Stimulated activated CD8-positive, alpha-beta memory T cell treated with anti-CD3 and anti-CD28 coated beads, Interleukin-15, amount 100 ng/mL, for 48 hours (primary cell): ENCODE data around the gene MAP2.
"Not testable (repeated sequence)": the region's sequence is repeated elsewhere in the genome, so short reads cannot be mapped to it uniquely, and the experiment has no call there.

Source experiments
- DNase-seq, 2 donors: peaks; one replicate each; pipeline ENCODE4 v3.0.0-alpha.2; 2020; ENCODE audit warnings: low read depth in 2 of 2

The MAP2 gene

DNA sequence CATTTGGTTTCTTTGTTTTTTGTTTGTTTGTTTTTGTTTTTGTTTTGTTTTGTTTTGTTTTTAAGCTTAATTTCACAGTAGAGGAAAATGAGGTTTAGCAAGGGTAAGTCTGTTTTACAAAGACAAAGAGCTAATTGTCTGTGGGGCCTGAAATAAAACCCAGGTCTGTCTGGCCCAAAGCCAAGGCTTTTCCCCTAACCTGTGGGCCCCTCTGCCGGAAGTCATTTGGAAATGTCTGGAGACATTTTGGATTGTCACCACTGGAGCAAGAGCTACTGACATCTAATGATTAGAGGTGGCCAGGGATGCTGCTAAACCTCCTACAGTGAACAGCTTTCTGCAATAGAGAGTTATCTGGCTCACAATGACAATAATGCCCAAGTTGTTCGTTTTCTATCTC is 167.2 kb downstream of the MAP2 start:
- DNase-seq = no peak

DNA sequence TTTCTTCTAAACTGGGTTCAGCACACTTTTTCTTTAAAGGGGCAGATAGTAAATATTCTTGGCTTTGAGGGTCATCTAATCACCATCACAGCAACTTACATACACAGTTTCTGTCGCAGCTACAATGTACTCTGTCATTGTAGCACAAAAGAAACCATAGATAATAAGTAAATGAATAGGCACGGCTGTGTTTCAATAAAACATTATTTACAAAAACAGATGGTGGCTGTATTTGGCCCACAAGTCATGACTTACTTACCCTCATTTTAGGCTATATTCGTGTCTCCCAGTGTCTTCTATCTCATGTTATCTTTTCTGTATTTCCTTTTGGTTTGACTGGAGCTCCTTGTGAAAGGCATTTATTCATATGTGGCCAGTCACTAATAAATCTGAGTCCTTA is 168.3 kb downstream of the MAP2 start:
- no peak for DNase-seq

DNA sequence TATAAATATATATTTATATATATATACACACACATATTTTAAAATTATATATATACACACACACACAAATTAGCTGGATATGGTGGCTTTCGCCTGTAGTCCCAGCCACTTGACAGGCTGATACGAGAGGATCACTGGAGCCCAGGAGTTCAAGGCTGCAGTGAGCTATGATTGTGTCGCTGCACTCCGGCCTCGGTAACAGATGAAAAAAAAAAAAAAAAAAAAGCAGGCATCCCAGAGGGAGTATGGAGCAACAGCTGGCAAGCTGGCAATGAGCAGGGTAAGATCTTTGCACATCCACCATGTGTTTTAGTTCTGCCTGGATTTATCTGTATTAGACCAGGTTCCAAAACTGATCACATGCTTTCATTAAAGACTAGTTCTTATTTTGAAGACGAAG is 170.1 kb downstream of the MAP2 start:
- DNase-seq = no peak

DNA sequence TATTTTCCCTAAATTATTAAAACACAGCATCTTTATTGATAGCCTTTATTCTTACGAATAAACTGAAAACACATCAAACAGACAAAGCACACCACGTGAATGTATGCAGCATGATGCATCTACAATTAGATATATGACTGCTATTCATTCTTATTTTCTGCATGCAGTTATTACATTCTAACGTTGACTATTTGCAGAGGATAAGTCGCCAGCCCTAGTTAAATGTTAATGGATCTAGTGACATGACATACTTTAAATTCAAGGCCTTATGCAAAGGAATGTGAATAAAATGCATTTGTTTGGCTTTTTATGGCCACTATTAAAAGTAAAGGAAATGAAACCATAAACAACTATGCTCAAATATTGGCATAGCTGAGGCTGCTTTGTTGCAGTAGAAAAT is 172.4 kb downstream of the MAP2 start:
- no peak for DNase-seq

DNA sequence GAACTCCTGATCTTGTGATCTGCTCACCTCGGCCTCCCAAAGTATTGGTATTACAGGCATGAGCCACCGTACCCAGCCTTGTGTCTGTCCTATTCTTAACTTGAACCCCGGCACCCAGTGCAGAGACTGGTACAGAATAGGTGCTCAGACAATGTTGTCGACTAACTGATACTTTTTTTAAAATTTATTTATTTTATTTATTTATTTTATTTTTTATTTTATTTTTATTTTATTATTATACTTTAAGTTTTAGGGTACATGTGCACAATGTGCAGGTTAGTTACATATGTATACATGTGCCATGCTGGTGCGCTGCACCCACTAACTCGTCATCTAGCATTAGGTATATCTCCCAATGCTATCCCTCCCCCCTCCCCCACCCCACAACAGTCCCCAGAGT is 174.4 kb downstream of the MAP2 start:
- DNase-seq = not testable (repeated sequence)

DNA sequence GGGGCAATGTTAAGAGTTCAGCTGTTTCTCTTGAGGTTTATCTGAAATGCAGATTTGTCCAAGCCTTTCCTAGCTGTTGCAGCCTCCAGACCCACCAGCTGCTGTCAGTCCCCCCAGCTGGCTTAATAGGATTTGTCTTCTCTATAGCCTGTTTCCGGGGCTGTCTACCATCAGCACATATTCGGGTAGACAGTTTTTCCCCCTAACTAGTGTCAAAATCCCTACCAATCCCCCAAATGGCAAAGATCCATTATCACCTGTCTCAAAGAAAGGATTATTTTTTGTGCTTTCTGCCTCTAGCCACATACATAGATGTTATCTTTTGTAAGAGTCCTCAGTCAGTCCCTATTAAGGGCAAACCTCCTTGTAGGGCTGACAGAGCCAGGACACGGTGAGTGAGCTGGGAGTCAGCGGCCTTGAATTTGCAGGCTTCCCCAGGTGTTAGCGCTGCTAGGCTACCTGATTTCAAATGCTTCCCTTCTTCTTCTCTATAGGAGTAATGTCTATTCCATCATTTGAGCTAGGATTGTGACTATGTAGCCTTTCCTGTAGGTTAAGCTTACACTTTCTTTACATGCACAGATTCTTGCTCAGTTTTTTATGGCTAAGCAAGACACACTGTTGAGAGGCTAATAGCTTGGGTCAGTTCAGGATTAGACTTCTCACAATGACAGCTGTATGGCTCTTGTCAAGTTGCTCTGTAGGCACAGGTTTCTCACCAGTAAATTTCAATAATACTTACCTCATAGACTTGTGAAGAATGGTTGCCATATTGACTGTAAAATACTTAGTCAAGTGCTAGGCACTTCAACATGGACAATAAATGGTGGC is 176.7 kb downstream of the MAP2 start:
- no peak for DNase-seq

DNA sequence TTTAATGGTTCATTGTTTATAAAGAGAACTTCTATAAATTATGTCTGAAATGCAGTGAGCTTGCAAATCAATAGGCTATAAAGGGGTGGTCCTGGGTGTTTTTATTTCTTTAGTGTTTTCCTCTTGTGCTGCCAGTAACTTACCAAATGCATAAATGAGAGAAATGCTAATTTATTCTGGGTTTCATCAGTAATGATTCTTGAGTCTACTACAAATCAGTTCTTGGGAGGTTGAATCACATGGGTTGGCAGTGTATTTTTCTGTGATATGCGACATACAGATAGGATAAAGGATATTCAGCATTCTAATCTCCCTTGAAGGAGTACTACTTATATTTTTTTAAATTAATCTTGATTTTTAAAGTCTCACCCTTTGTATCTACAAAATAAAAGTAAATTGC is 177.7 kb downstream of the MAP2 start:
- DNase-seq = no peak

DNA sequence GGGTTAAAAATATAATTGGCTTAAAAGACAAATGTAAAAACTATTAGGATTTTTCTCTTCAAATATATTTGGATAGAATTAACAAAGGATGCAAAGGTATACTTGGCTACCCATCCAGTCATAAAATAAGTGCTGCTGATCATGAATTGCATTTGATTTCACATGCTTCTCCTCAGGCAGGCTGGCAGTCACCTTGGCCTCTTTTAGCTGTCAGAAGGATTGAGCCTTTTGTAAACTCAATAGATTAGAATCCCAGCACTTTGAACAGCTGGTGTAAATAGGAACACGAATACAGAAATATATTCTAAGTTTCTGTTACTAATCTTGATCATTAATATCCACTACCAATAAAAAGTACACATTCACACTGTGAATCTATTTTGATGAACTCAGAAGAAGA is 178.4 kb downstream of the MAP2 start:
- DNase-seq = no peak

DNA sequence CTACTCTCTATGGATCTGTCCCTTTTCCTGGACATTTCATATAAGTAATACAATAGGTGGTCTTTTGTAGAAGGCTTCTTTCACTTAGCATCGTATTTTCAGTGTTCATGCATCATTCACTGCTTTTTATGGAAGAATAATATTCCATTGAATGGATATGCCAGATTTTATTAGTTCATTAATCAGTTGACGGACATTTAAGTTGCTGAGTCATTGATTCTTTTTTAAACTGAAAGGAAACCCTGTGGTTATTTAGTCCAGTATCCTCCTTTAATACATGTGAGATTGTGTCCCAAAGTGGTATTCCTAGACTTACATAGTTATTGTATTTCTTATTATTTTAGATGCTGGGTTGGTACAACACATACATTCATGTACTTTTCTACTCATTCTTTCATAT is 185.7 kb downstream of the MAP2 start:
- no peak for DNase-seq

DNA sequence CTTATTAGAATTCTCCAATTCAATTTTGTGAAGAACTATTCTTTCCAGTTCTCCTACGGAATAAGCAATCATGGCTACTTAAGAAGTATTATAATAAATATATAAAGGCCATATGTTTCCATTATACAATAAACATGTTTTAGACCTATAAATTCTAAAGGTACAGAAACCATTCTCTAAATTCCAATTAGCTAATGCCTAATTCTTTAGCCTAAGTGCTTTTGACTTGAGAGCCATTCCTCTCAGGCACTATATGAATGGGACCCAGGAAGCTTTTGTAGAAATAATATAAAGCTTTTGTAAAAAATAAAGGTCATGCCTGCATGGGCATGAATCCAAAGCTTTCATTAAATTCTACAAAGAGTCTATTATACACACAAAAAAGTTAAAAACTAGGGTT is 186.8 kb downstream of the MAP2 start:
- DNase-seq = no peak

DNA sequence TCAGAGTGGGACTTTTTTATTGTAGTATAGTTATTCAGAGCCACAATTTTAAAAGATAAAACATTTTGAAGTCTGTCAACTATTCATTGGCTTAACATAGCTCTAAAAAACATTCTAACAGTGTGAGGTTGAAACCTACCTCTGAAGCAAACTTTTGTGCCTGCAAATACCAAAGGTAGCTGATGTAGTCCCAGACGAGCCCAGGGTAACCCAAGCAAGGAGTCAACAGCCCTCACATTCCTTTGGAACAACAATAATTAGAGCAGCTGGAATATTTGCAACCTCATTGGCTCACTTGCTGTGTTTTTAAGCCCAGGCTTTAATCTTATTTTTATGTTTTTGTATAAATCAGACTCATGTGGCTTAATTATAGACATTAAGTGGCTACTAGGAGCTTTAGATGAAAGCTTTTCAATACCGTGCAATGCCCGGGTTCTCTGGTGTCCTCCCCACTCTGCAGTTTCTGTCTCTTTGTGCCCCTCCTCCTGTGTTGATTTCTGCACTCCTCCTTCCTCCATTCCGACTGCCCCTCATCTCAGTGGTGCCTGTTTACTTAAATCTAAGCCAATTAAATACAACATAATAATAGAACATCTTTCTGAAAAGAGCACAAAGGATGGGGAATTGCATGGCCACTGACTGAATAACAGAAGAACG is 189.9 kb downstream of the MAP2 start:
- no peak for DNase-seq

DNA sequence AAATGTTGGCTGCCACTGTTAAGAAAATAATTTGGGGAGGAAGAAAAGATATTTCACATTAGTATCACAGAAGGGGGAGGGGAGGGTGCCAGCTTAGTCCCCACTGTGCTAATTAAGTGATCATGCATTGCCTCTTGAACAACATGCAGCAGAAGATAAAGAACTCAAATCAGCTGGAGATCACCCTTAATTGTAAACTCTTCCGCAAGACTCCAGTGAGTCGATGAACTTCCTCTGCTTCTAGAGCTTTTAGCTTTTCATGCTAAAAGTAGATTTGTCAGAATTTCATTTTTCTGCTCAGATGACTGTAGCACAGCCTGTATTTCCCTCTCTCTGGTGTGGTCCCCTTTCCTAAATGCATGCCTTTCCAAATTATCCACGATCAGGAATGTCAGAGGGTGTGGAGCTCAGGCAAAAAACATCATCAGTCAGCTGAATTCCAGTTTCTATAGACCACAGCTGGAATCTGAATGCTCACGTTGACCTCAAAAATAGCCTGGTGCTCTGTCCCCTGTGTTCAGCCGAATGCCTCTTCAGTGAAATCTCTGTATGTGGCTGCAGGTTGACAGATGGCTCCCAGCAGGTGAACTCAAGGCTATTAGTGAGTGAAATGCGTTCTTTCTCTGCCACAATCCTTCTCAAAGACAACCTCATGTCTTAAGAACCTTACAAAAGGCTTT is 191.0 kb downstream of the MAP2 start:
- no peak for DNase-seq

DNA sequence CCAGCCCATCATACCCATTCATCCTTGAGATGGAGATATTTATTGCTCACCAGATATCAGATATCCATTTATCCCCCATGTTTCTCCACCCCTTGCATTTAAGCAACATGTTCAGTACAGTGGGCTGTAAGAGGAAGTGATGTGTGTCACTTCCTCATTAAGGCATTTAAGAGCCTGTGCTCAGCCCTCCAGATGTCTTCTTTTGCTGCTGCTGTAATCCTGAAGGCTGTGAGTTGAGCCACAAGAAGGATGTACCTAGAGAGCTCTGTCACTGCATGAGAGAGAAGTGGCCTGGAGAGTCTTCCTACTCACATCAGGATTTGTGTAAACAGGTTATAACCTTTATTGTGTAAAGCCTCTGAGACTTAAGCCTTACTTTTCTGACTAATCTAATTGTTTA is 195.9 kb downstream of the MAP2 start:
- no peak for DNase-seq

DNA sequence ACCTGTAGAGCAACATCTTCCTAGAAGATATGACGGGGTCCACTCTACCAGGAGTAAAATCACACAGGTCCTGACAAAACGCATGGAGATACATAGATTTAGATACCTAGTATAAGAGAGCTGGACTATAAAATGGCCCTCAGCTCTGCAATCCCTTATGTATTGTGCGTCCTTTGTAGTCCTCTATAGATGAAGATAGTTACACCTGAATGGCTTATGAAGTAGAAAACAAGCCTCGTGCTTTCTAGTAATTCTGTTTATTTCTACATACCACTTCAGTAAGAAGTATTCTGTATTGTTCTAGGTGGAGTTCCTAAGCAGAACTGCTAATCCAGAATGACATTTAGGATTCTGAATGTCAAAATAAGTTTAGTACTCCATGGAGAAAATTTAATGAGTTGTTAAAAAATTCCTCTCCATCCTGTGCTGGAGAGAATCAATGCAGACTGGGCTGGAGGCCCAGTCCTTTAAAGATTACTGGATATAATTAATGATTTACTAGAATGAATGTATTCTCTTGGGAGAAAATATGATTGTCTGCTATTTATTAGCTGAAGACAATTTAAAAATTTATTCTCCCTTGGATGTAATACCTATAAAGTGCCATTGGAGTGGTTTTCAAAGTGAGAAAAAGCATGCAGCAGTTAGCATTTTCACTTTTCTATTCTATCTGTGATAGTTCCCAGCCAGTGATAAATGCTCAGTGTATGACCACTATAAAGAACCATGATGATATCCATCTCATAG is 200.5 kb downstream of the MAP2 start:
- DNase-seq = no peak

DNA sequence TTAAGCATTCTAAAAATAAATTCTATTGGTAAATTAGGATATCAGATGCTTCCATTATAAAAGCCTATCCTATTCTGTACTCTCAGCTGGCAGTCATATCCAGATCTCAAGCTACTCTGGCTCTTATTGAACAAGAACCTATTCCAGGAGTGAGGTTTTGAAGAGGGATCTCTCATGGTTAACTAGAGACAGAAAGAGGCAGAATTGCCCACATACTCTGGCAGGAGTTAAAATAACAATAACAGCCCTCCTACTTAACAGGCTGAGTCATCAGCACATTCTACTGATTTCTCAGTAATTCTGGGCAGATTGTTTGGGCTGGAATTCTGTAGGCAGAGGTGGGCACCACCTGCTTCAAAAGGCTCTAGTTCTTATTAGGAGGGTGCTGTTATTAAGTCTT is 205.8 kb downstream of the MAP2 start:
- DNase-seq = no peak

DNA sequence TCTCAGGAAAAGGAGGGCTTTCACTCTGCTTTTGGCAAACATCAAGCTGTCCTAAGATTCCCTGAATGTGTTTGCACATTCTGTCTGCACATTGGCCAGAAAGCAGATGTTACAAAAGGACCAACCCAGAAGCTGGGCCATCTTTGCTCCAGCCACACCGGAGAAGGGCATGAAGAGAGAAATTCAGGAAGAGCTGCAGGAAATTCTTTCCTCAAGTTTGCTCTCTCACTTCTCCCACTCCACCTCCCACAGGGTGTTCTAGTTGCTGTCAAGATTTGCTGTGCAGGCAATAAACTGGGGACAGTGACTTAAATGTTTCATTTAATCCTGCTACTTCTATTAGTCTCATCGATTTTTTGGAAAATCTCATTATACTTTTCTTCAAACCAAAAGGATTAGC is 210.1 kb downstream of the MAP2 start:
- DNase-seq = no peak

DNA sequence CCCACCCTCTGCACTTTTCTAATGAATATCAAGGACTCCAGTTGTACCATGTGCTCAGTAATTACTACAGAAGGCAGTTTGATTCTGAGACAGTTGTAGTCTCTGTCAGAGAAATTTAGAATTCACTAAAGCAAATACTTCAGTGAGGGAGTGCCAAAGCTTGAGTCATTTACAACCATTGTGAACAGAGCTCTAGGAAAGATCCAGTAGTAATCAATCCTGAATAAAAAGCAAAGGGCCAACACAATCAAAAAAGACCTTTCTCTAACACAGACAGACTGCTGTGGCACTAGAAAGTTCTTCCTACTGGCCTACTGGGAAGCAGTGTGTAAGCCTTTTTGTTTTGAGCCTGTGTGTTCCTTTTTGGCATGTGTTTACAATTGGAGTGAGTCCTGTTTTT is 212.2 kb downstream of the MAP2 start:
- DNase-seq = no peak

DNA sequence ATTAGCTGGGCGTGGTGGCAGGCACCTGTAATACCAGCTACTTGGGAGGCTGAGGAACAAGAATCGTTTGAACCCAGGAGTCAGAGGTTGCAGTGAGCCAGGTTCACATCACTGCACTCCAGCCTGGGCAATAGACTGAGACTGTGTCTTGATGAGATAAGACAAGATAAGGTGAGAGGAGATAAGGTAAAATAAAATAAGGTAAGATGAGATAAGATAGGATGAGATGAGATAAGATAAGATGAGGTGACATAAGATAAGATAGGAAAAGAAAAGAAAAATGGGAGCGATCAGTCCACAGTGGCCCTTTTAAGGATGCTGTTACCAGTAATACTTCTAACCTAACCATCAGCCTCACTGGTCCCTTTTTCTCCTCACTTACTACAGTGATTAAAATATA is 213.4 kb downstream of the MAP2 start:
- no peak for DNase-seq

DNA sequence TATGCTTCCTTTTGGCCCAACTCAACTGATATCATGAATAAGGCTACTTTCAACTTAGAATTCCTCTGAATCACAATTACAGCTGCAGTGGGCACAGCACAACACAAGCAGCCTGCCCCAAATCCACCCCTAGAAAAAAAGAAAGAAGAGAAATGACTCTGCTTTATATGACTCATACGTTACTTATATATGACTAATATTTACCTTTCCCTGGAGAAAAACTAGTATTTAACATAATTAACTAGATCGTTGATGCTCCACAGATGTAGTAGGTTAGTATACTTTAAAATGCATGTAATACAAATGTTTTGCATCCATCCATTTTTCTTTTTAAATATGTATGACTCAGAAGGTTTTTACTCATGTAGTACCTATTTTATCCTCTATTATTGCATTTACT is 214.5 kb downstream of the MAP2 start:
- DNase-seq = no peak

DNA sequence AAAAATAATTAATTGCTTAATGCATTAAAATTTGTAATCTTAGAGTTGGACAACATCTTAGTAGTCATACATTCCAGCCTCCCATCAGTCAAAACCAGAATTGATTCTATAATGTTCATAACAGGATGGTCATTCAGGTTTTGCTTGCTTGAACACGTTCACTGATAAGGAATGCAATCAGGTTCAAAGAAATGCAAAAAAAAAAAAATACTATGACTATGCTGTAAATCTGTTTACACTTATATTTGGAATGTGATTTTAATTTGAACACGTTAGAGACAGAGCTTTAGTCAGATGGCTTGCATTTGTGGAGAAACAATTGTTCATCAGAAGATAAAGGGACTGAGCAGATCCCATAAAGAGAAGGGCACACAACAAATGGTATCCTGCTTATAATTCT is 216.5 kb downstream of the MAP2 start:
- no peak for DNase-seq

DNA sequence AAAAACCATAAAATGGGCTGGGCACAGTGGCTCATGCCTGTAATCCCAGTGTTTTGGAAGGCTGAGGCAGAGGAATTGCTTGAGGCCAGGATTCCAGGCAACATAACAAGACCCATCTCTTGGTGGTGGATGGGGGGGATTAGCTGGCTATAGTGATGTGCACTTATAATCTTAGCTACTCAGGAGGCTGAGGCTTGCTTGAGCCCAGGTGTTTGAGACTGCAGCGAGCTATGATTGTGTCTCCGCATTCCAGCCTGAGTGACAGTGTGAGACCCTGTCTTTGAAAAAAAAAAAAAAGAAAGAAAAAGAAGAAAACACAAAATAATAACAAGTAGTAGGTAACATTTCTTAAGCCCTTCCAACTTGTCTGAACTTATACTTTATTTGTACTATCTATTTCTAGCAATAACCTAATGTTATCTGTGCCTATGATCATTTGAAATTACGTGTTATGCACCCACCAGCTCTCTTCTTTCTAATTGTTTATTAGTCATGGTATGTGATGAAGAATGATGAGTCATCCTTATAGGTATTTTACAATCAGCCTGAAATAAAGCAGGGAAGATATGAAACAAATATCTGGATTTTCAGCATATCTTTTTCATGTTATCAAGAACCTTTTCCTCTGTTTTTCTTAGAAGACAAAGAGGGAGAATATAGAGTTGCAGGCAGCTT is 218.4 kb downstream of the MAP2 start:
- no peak for DNase-seq

DNA sequence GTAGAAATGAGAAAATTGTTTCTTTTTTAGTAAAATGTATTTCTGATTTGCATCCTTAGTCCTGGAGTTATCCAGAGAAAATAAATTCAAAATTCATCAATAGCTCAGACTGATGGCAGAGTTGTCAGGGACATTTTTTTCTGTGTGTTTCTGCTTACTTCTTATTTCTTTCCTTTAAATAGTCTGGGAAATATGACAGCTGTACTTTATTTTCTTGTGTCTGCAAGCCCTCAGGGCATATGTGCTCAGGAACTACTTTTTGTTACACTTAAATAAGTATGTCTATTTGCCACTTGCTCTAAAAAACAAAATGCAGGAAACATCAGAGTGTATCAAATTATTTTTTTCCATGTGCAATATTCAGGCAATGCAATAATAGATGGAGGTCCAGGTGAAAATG is 221.0 kb downstream of the MAP2 start:
- no peak for DNase-seq
